Measurements from ENCODE around the gene PCSK4.

PCSK4 gene

DNA sequence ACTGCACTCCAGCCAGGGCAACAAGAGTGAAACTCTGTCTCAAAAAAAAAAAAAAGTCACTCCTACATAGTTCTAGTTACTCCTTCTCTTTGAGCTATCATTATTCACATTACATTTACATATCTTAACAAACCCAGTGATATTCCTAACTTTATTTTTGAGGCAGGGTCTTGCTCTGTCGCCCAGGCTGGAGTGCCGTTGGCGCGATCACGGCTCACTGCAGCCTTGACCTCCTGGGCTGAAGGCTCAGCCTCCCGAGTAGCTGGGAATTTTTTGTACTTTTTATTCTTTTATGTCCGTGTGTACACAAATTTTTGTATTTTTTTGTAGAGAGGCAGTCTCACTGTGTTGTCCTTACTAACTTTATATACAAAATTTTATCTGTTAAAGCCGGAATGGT, 52.5 kb downstream of the PCSK4 start:
- no peak for DNase-seq (ENCODE audit: low spot score)

DNA sequence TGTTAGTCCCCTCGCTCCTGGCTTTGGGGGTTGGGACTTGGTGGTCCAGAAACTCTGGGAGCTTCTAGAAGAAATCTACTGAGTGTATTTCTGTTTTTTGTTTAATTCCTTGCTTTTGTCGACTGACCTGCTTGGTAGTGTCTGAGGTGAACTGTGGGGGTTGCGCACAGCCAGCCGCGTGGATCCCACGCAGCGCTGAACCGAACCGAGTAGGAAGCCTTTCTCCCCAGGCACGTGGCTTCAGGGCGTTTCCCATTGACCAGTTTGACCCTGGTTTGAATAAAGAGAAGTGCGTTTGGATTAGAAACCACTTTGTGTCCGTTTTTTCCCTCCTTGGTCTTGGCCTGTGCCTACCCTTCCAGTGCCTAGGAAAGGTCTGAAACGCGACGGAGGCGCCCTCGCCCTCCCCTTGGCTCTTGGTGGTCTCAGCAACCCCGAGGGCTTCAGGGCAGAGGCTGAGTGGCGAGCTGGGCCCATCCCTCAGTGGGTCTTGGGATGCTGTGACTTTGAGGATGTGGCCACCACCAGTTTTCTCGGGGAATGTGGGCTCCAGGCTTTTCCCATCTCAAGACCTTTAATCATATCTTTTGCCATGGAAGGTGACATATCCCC, 54.7 kb downstream of the PCSK4 start:
- no peak for DNase-seq (ENCODE audit: low spot score)

DNA sequence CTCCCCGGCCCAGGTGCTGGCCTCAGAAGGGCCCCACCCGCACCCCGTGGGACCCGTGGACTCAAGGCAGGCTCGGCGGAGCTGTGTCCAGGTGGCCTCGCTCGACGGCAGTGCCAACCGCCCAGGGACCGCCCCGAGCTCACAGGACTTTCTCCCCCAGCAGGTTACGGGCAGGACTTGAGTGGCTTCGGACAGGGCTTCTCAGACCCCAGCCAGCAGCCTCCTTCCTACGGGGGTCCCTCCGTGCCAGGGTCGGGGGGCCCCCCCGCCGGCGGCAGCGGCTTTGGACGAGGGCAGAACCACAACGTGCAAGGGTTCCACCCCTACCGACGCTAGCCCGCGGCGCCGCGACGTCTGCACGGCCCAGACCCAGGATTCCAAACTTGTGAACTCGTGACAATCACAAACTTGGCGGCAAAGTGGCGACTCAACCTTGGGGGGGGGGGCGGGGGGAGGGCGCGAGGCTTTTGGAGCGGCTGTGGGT, 55.5 kb downstream of the PCSK4 start:
- no peak for DNase-seq (ENCODE audit: low spot score)

DNA sequence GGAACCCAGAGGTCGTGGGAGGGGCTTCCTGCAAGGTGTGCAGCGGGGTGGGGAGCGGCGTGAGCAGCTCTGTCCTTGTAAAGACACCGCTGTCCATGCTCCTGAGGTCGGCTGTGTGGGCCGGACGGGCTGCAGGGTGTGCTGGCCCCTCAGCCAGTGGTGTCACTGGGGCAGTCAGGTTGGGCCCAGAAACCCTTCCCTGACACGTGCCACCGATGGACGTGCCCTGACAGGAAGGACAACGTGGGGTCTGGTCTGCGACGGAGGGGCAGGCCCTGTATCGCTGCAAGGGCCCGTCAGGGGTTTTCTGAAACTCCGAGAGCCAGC, 56.1 kb downstream of the PCSK4 start:
- no peak for DNase-seq (ENCODE audit: low spot score)

DNA sequence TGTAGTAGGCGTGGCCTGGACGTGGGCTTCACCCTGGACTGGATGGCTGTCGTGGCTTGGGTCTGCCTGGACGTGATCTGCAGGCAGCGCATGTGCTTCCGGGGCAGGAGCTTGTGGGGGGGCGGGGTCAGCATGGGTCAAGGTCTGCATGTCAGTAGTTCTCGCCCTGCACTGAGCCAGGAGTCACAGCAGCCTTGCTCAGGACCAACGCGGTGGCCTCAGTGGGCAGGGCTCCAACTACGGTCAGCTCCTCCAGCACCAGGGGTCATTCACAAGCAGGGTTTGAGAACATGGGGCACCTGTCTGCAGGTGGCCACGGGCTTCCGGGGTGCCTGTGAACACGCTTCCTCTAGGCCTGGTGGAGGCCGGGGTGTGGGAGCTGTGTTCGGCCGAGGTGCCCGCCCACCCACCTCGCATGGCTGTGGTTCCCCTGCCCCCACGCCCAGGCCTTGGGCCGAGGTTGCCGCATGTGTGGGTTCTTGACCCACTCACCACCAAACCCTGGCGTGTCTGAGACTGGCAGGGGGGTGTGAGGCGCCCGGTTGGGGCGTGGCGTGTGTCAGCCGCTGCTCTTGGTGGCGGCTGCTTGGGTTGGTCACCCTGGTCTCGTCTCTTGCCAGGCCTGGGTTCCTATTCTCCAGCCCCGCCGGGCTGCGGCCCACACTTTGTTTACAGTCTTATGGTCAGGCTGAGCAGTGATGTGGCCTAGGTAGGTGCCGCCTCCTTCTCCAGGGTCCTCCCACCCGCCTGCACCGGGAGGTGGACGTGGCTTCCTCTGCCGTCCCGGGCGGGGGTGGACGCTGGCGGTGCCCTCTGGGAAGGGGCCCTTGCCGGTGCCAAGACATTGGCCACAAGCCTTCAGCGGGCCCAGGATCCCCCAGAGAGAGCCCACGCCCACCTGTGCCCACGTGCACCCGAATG, 56.8 kb downstream of the PCSK4 start:
- no peak for DNase-seq (ENCODE audit: low spot score)

DNA sequence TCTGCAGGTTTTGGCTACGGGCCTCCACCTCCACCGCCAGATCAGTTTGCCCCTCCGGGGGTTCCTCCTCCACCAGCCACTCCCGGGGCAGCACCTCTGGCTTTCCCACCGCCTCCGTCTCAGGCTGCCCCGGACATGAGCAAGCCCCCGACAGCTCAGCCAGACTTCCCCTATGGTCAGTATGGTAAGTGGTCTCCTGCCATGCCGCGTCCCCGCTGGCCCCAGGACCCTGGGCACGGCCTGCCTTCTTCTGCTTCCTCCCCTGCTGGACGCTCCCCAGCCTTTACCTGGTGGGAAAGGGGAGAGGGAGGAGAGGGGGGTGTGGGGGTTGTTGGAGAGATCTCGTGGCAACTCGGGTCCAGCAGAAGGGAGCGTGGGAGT, 57.7 kb downstream of the PCSK4 start:
- DNase-seq (ENCODE audit: low spot score), result no peak

DNA sequence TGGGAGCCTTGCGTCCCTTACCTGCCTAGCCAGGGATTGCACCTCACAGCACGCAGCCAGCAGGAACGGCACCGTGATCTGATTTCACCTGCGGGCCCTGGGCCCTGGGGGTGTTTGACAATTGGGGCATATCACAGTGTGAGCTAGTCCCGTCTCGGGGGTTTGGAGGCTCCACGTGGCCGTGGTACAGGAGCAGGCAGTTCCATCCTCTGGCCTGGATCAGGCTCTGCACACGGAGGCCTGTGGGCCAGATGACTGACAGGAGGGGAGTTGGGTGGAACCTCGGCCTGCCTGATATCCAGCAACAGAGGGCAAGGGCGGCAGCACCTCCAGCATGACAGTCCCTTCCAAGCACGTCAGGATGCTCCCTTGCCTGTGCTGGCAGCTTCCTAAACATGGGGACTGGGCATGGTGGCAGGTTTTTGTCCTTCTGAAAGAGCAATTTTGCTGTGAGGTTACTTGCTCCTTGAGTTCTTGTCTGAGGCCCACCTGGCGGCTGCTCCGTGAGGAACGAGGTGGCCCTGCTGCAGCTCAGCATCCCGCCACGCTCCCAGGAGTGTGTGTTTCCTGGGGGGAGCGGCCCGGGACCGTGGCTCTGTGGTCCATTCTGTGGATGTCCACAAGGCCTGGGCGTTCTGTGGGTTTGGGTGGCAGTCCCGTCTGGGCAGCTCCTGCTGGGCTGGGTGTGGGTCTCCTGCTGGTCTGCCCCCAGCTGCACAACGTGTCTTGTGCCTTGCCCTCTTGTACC, 58.2 kb downstream of the PCSK4 start:
- no peak for DNase-seq (ENCODE audit: low spot score)
